HepG2 (cell line): ENCODE data around the gene FAF1. TPM values are rescaled to one million over a fixed set of nuclear protein-coding genes. Genes with fewer than 3 reads are reported as not detected.

Experiments used
- AHDC1 ChIP-seq: sonication (generic); formaldehyde crosslinking; IDR thresholded peaks from 2 replicates; pipeline ENCODE4 v1.5.1; 2020; ENCODE audit warnings: mild to moderate bottlenecking, missing genetic modification reagents, borderline replicate concordance
- FLYWCH1 ChIP-seq: sonication (generic); formaldehyde crosslinking; IDR thresholded peaks from 2 replicates; pipeline ENCODE4 v1.8.1; 2023; ENCODE audit warnings: mild to moderate bottlenecking, missing genetic modification reagents
- FUBP1 ChIP-seq: sonication (generic); formaldehyde crosslinking; IDR thresholded peaks from 2 replicates; pipeline ENCODE4 v1.5.1; 2020; ENCODE audit warnings: missing genetic modification reagents, mild to moderate bottlenecking, borderline replicate concordance
- GRHL1 ChIP-seq: sonication (generic); formaldehyde crosslinking; conservative IDR thresholded peaks from 2 replicates; pipeline ENCODE4 v1.8.0; 2022; ENCODE audit warnings: missing genetic modification reagents
- WIZ ChIP-seq: sonication (generic); formaldehyde crosslinking; IDR thresholded peaks from 2 replicates; pipeline ENCODE4 v1.5.1; 2020; ENCODE audit warnings: mild to moderate bottlenecking, missing genetic modification reagents
- ZNF333 ChIP-seq: sonication (generic); formaldehyde crosslinking; IDR thresholded peaks from 2 replicates; pipeline ENCODE4 v1.4.0; 2020; ENCODE audit warnings: mild to moderate bottlenecking, missing genetic modification reagents, borderline replicate concordance
- ZNF546 ChIP-seq: sonication (generic); formaldehyde crosslinking; conservative IDR thresholded peaks from 2 replicates; pipeline ENCODE4 v1.8.1; 2023; ENCODE audit warnings: mild to moderate bottlenecking, missing genetic modification reagents
- ZNF556 ChIP-seq: sonication (generic); formaldehyde crosslinking; IDR thresholded peaks from 2 replicates; pipeline ENCODE4 v1.4.0; 2020; ENCODE audit warnings: mild to moderate bottlenecking, missing genetic modification reagents, borderline replicate concordance
- ZNF564 ChIP-seq: sonication (generic); formaldehyde crosslinking; IDR thresholded peaks from 2 replicates; pipeline ENCODE4 v1.8.1; 2023; ENCODE audit warnings: mild to moderate bottlenecking, missing genetic modification reagents
- ZNF580 ChIP-seq: IDR thresholded peaks from 2 replicates; pipeline ENCODE4 v1.6.1; 2016; ENCODE audit warnings: low read depth, borderline replicate concordance
- ZNF687 ChIP-seq: sonication (generic); formaldehyde crosslinking; IDR thresholded peaks from 2 replicates; pipeline ENCODE4 v1.5.1; 2020; ENCODE audit warnings: mild to moderate bottlenecking, missing genetic modification reagents, moderate library complexity
- ZNF720 ChIP-seq: sonication (generic); formaldehyde crosslinking; IDR thresholded peaks from 2 replicates; pipeline ENCODE4 v1.4.0; 2020; ENCODE audit warnings: missing genetic modification reagents
- ZNF883 ChIP-seq: sonication (generic); formaldehyde crosslinking; IDR thresholded peaks from 2 replicates; pipeline ENCODE4 v1.5.1; 2020; ENCODE audit warnings: mild to moderate bottlenecking, missing genetic modification reagents; ENCODE audit errors: not compliant biosample characterization
- polyA plus RNA-seq, 8 experiments: library from polyadenylated mRNA; depleted of rRNA in 3 of 8; stranded (reverse) in 7 of 8; unstranded in 1 of 8; fragments of >200 nt; fragmentation: Illumina TruSeq in 4 of 8; extraction: Trizol in 4 of 8; gene quantifications; 2 replicates each; pipeline versions ENCODE4 v1.2.1 to v1.2.3, GENCODE V29; 2011 to 2016; ENCODE audit warnings: low read depth in 4 of 8, missing spikeins in 1 of 8, mixed read lengths in 1 of 8; ENCODE audit not compliant: insufficient read depth in 1 of 8
- total RNA-seq, 5 experiments: library from RNA; depleted of rRNA; stranded (reverse); fragments of >200 nt; fragmentation: Illumina TruSeq; extraction: Trizol; gene quantifications; 2 replicates each; pipeline ENCODE4 v1.2.3, GENCODE V29; 2016; ENCODE audit warnings: low read depth in 1 of 5

FAF1 gene
- total and polyA plus RNA-seq, 2 of the 13 experiments (the other 11 are each of a cell fraction or from before 2014, with no cell fraction given): 19.4 to 63.3 TPM

GRCh38 chr1:50978144-50978851 lies 18.2 kb upstream of the FAF1 start (continued):
- no peak for TF ChIP-seq AHDC1 (CRISPR knock-in tag)
- TF ChIP-seq ZNF564: no peak
- no peak for TF ChIP-seq GRHL1
- TF ChIP-seq FLYWCH1 (CRISPR knock-in tag): no peak
- TF ChIP-seq FUBP1 (CRISPR knock-in tag): no peak
- TF ChIP-seq ZNF580 (CRISPR knock-in tag): no peak
- TF ChIP-seq ZNF556: 0 out of 2 replicates have a peak, but pooled peaks have one; percentile 24
- no peak for TF ChIP-seq ZNF883 (CRISPR knock-in tag)
- no peak for TF ChIP-seq ZNF546
- no peak for TF ChIP-seq WIZ (CRISPR knock-in tag)
- TF ChIP-seq ZNF333: no peak
- no peak for TF ChIP-seq ZNF720
- peak; percentile 71 for TF ChIP-seq ZNF687
